GM23338 (cell line): ENCODE results near the gene KSR2. TPM values are rescaled to one million over a fixed set of nuclear protein-coding genes. Genes with fewer than 3 reads are reported as not detected.

Experiments
- ATAC-seq: fragments of 200-7000 bp; cut with Tn5 transposase; 3 replicates; pipeline ENCODE4 v1.9.1; 2020
- DNase-seq: peaks from one replicate; pipeline ENCODE4 v3.0.0-alpha.2; 2015; ENCODE audit warnings: low spot score
- H2AFZ ChIP-seq: fragments of 200-600 bp; sonication (generic); 2 replicates; pipeline ENCODE4 v1.8.0; 2016; ENCODE audit warnings: antibody characterized with exemption, mild to moderate bottlenecking, moderate library complexity
- H3F3A ChIP-seq: fragments of 200-600 bp; sonication (generic); replicated peaks from 2 replicates; pipeline ENCODE4 v1.8.0; 2017; ENCODE audit warnings: antibody characterized with exemption, mixed run types, low read depth
- H3K27ac ChIP-seq: fragments of 200-600 bp; sonication (generic); 2 replicates; pipeline ENCODE4 v1.6.1; 2016; ENCODE audit warnings: low read depth
- H3K27me3 ChIP-seq: fragments of 200-600 bp; sonication (generic); 2 replicates; pipeline ENCODE4 v1.8.0; 2016; ENCODE audit warnings: mild to moderate bottlenecking, mixed run types, moderate library complexity; ENCODE audit not compliant: insufficient read depth
- H3K36me3 ChIP-seq: fragments of 200-600 bp; sonication (generic); 2 replicates; pipeline ENCODE4 v1.8.0; 2016; ENCODE audit warnings: mild to moderate bottlenecking; ENCODE audit not compliant: insufficient read depth
- H3K4me1 ChIP-seq: fragments of 200-600 bp; sonication (generic); 2 replicates; pipeline ENCODE4 v1.8.0; 2016; ENCODE audit warnings: mild to moderate bottlenecking, moderate library complexity; ENCODE audit not compliant: insufficient read depth
- H3K4me2 ChIP-seq: fragments of 200-600 bp; sonication (generic); 2 replicates; pipeline ENCODE4 v1.7.1; 2017; ENCODE audit warnings: mixed run types
- H3K4me3 ChIP-seq: fragments of 200-600 bp; sonication (generic); 2 replicates; pipeline ENCODE4 v1.6.1; 2016; ENCODE audit warnings: mixed run types
- H3K79me2 ChIP-seq: fragments of 200-600 bp; sonication (generic); replicated peaks from 2 replicates; pipeline ENCODE4 v1.8.0; 2017; ENCODE audit warnings: mild to moderate bottlenecking; ENCODE audit not compliant: insufficient read depth
- H3K9me2 ChIP-seq: fragments of 200-600 bp; sonication (generic); 2 replicates; pipeline ENCODE4 v1.8.0; 2017; ENCODE audit not compliant: insufficient read depth
- H4K20me1 ChIP-seq: fragments of 200-600 bp; sonication (generic); replicated peaks from 2 replicates; pipeline ENCODE4 v1.8.0; 2017; ENCODE audit warnings: mild to moderate bottlenecking; ENCODE audit not compliant: insufficient read depth
- H3K27ac Mint-ChIP-seq: 2 replicates; pipeline ENCODE4 v1.8.0; 2020; ENCODE audit warnings: inconsistent platforms, mild to moderate bottlenecking, moderate library complexity, mixed read lengths
- H3K27me3 Mint-ChIP-seq: 3 replicates; pipeline ENCODE4 v1.8.0; 2022; ENCODE audit warnings: low read depth, mild to moderate bottlenecking, moderate library complexity, mixed read lengths, inconsistent platforms; ENCODE audit not compliant: insufficient read depth, poor library complexity
- H3K36me3 Mint-ChIP-seq: 3 replicates; pipeline ENCODE4 v1.8.0; 2021; ENCODE audit warnings: low read depth, mild to moderate bottlenecking, inconsistent platforms, moderate library complexity, mixed read lengths
- H3K4me1 Mint-ChIP-seq: 3 replicates; pipeline ENCODE4 v1.8.0; 2020; ENCODE audit warnings: mild to moderate bottlenecking, inconsistent platforms, mixed read lengths
- H3K4me3 Mint-ChIP-seq: 3 replicates; pipeline ENCODE4 v1.8.0; 2021; ENCODE audit warnings: moderate library complexity, mild to moderate bottlenecking, inconsistent platforms, mixed read lengths
- H3K9me3 Mint-ChIP-seq: 3 replicates; pipeline ENCODE4 v1.8.0; 2020; ENCODE audit warnings: moderate library complexity, mild to moderate bottlenecking, inconsistent platforms, mixed read lengths
- CREB1 ChIP-seq: fragments of 250-450 bp; sonication (Bioruptor Pico); IDR thresholded peaks from 2 replicates; pipeline ENCODE4 v1.5.0; 2020; ENCODE audit warnings: low read depth, mild to moderate bottlenecking, moderate library complexity
- CTCF ChIP-seq, 2 experiments: fragments of 200-600 bp in 1 of 2; sonication (generic) in 1 of 2; conservative IDR thresholded peaks; 2 replicates each; pipeline versions ENCODE4 v1.5.1 to v1.6.1; 2016 to 2017; ENCODE audit warnings: antibody characterized with exemption in 2 of 2, low read depth in 2 of 2, mild to moderate bottlenecking in 2 of 2, moderate library complexity in 1 of 2
- EZH2 ChIP-seq: fragments of 200-600 bp; sonication (generic); IDR thresholded peaks from one replicate; pipeline ENCODE4 v1.8.0; 2017; ENCODE audit warnings: antibody characterized with exemption, mild to moderate bottlenecking, low read depth; ENCODE audit not compliant: unreplicated experiment
- EZH2phosphoT487 ChIP-seq: fragments of 200-600 bp; sonication (generic); IDR thresholded peaks from one replicate; pipeline ENCODE4 v1.8.1; 2018; ENCODE audit warnings: antibody characterized with exemption; ENCODE audit not compliant: unreplicated experiment
- JUNB ChIP-seq: IDR thresholded peaks from one replicate; pipeline ENCODE4 v1.6.1; 2016; ENCODE audit warnings: antibody characterized with exemption; ENCODE audit not compliant: unreplicated experiment
- NANOG ChIP-seq: IDR thresholded peaks from 2 replicates; pipeline ENCODE4 v1.6.1; 2016; ENCODE audit warnings: antibody characterized with exemption, borderline replicate concordance
- POLR2AphosphoS5 ChIP-seq: IDR thresholded peaks from 2 replicates; pipeline ENCODE4 v1.6.1; 2016; ENCODE audit warnings: antibody characterized with exemption, low read depth
- REST ChIP-seq: IDR thresholded peaks from one replicate; pipeline ENCODE4 v1.6.1; 2018; ENCODE audit warnings: antibody characterized with exemption; ENCODE audit not compliant: unreplicated experiment
- STAT1 ChIP-seq: IDR thresholded peaks from one replicate; pipeline ENCODE4 v1.6.1; 2016; ENCODE audit warnings: antibody characterized with exemption; ENCODE audit not compliant: unreplicated experiment
- ZNF114 ChIP-seq: fragments of 250-450 bp; sonication (Bioruptor Pico); IDR thresholded peaks from 2 replicates; pipeline ENCODE4 v1.5.0; 2020; ENCODE audit warnings: mild to moderate bottlenecking, moderate library complexity
- ZNF331 ChIP-seq: fragments of 250-450 bp; sonication (Bioruptor Pico); IDR thresholded peaks from 2 replicates; pipeline ENCODE4 v1.5.0; 2020; ENCODE audit warnings: low read depth, mild to moderate bottlenecking, moderate library complexity
- polyA plus RNA-seq: library from polyadenylated mRNA; unstranded; fragments of >200 nt; fragmentation: Nextera tagmentation; extraction: Ambion mirVana; gene quantifications from 2 replicates; pipeline ENCODE4 v1.2.1, GENCODE V29; 2016
- total RNA-seq: library from RNA; depleted of rRNA; stranded (reverse); fragments of >200 nt; shearing (Covaris generic); gene quantifications from 2 replicates; pipeline ENCODE4 v1.2.3, GENCODE V29; 2014
- TF ChIP-seq, protein P1 (sequence below): IDR thresholded peaks from 2 replicates; pipeline ENCODE4 v1.6.1; 2016; ENCODE audit warnings: antibody characterized with exemption
- TF ChIP-seq, protein P2 (sequence below): fragments of 250-450 bp; sonication (Bioruptor Pico); IDR thresholded peaks from 2 replicates; pipeline ENCODE4 v1.5.0; 2020; ENCODE audit warnings: mild to moderate bottlenecking, moderate library complexity

The KSR2 gene
- total and polyA plus RNA-seq, 2 experiments from 2014 or later, result 1.1 to 2.7 TPM

DNA sequence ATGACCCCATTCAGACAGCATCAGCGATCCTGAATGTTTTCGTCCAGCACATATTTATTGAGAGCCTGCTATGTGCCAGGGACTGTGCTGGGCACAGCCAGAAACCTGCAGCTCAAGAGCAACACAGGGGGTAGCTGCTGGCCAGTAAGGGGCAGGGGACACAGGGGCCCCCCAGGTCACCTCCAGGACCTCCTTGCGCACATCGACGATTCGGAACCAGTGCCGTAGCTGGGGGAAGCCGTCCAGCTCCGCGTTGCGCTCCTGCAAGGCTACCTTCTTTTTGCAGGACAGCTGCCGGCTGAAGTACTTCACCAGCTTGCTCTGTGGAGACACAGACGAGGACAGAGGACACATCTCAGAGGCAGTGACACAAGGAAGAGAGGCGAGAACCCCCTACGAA is 108.7 kb downstream of the KSR2 start:
- Mint-ChIP-seq H3K27ac (no peak overlapping the region), H3K9me3 (peaks cover 6% of the 10 kb centered on the region), H3K27me3 (peaks cover 5% of the 10 kb centered on the region), H3K4me1 (peaks cover 2% of the 10 kb centered on the region; the same call in 1 of the 3 replicates), H3K36me3 (no peaks in the 10 kb centered on the region), H3K4me3 (no peak overlapping the region)
- TF ChIP-seq, protein P1, sequence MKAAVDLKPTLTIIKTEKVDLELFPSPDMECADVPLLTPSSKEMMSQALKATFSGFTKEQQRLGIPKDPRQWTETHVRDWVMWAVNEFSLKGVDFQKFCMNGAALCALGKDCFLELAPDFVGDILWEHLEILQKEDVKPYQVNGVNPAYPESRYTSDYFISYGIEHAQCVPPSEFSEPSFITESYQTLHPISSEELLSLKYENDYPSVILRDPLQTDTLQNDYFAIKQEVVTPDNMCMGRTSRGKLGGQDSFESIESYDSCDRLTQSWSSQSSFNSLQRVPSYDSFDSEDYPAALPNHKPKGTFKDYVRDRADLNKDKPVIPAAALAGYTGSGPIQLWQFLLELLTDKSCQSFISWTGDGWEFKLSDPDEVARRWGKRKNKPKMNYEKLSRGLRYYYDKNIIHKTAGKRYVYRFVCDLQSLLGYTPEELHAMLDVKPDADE, result no peak
- TF ChIP-seq ZNF114, result no peak
- no peak for TF ChIP-seq EZH2phosphoT487
- TF ChIP-seq, protein P2, sequence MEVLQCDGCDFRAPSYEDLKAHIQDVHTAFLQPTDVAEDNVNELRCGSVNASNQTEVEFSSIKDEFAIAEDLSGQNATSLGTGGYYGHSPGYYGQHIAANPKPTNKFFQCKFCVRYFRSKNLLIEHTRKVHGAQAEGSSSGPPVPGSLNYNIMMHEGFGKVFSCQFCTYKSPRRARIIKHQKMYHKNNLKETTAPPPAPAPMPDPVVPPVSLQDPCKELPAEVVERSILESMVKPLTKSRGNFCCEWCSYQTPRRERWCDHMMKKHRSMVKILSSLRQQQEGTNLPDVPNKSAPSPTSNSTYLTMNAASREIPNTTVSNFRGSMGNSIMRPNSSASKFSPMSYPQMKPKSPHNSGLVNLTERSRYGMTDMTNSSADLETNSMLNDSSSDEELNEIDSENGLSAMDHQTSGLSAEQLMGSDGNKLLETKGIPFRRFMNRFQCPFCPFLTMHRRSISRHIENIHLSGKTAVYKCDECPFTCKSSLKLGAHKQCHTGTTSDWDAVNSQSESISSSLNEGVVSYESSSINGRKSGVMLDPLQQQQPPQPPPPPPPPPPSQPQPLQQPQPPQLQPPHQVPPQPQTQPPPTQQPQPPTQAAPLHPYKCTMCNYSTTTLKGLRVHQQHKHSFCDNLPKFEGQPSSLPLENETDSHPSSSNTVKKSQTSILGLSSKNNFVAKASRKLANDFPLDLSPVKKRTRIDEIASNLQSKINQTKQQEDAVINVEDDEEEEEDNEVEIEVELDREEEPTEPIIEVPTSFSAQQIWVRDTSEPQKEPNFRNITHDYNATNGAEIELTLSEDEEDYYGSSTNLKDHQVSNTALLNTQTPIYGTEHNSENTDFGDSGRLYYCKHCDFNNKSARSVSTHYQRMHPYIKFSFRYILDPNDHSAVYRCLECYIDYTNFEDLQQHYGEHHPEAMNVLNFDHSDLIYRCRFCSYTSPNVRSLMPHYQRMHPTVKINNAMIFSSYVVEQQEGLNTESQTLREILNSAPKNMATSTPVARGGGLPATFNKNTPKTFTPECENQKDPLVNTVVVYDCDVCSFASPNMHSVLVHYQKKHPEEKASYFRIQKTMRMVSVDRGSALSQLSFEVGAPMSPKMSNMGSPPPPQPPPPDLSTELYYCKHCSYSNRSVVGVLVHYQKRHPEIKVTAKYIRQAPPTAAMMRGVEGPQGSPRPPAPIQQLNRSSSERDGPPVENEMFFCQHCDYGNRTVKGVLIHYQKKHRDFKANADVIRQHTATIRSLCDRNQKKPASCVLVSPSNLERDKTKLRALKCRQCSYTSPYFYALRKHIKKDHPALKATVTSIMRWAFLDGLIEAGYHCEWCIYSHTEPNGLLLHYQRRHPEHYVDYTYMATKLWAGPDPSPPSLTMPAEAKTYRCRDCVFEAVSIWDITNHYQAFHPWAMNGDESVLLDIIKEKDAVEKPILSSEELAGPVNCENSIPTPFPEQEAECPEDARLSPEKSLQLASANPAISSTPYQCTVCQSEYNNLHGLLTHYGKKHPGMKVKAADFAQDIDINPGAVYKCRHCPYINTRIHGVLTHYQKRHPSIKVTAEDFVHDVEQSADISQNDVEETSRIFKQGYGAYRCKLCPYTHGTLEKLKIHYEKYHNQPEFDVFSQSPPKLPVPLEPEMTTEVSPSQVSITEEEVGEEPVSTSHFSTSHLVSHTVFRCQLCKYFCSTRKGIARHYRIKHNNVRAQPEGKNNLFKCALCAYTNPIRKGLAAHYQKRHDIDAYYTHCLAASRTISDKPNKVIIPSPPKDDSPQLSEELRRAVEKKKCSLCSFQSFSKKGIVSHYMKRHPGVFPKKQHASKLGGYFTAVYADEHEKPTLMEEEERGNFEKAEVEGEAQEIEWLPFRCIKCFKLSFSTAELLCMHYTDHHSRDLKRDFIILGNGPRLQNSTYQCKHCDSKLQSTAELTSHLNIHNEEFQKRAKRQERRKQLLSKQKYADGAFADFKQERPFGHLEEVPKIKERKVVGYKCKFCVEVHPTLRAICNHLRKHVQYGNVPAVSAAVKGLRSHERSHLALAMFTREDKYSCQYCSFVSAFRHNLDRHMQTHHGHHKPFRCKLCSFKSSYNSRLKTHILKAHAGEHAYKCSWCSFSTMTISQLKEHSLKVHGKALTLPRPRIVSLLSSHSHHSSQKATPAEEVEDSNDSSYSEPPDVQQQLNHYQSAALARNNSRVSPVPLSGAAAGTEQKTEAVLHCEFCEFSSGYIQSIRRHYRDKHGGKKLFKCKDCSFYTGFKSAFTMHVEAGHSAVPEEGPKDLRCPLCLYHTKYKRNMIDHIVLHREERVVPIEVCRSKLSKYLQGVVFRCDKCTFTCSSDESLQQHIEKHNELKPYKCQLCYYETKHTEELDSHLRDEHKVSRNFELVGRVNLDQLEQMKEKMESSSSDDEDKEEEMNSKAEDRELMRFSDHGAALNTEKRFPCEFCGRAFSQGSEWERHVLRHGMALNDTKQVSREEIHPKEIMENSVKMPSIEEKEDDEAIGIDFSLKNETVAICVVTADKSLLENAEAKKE (CRISPR knock-in tag), result no peak
- no peak for TF ChIP-seq ZNF331 (CRISPR knock-in tag)
- no peak for TF ChIP-seq STAT1
- TF ChIP-seq REST, result no peak
- no peak for TF ChIP-seq POLR2AphosphoS5
- TF ChIP-seq CTCF (conservative IDR thresholded peaks at IDR 0.05; ENCODE audit: low read depth in 2 of 2), result no peak
- no peak for TF ChIP-seq NANOG
- TF ChIP-seq JUNB, result no peak
- no peak for TF ChIP-seq CREB1 (CRISPR knock-in tag)
- no peak for TF ChIP-seq EZH2
- Histone ChIP-seq H3F3A (no peaks in the 10 kb centered on the region), H3K36me3 (no peaks in the 10 kb centered on the region), H3K9me2 (no peaks in the 10 kb centered on the region), H2AFZ (no peak overlapping the region), H3K27me3 (no peaks in the 10 kb centered on the region), H3K27ac (no peak overlapping the region), H3K79me2 (no peaks in the 10 kb centered on the region), H3K4me1 (no peaks in the 10 kb centered on the region), H4K20me1 (no peaks in the 10 kb centered on the region), H3K4me3 (no peak overlapping the region), H3K4me2 (no peak overlapping the region)
- ATAC-seq (no peak), DNase-seq (no peak)
